HepG2 (cell line): Measurements from ENCODE around the gene XXYLT1.

Source experiments
- ASH2L ChIP-seq: fragments of 300-600, 200-600 bp; sonication (generic); IDR thresholded peaks from 2 replicates; pipeline ENCODE4 v1.7.0; 2017; ENCODE audit warnings: low read depth, mild to moderate bottlenecking, moderate library complexity, mixed read lengths, low read length; ENCODE audit not compliant: insufficient read length
- EZH2 ChIP-seq: conservative IDR thresholded peaks from 2 replicates; pipeline ENCODE4 v1.6.1; 2012; ENCODE audit warnings: mild to moderate bottlenecking, low read depth, low read length, moderate library complexity
- GABPB1 ChIP-seq: IDR thresholded peaks from 2 replicates; pipeline ENCODE4 v1.6.1; 2016; ENCODE audit warnings: mild to moderate bottlenecking, missing genetic modification reagents, moderate library complexity, missing compliant biosample characterization
- KLF16 ChIP-seq, 2 experiments: sonication (generic) in 1 of 2; formaldehyde crosslinking in 1 of 2; IDR thresholded peaks; 2 replicates each; pipeline versions ENCODE4 v1.6.1 to v1.8.0; 2016 to 2023; ENCODE audit warnings: missing genetic modification reagents in 2 of 2, missing compliant biosample characterization in 1 of 2
- RBAK ChIP-seq: sonication (generic); formaldehyde crosslinking; IDR thresholded peaks from 2 replicates; pipeline ENCODE4 v1.5.1; 2020; ENCODE audit warnings: mild to moderate bottlenecking, missing genetic modification reagents
- REPIN1 ChIP-seq: sonication (generic); formaldehyde crosslinking; IDR thresholded peaks from 2 replicates; pipeline ENCODE4 v1.8.0; 2022; ENCODE audit warnings: missing genetic modification reagents, low read depth, mild to moderate bottlenecking, borderline replicate concordance
- SAFB2 ChIP-seq: sonication (generic); formaldehyde crosslinking; IDR thresholded peaks from 2 replicates; pipeline ENCODE4 v1.5.1; 2020; ENCODE audit warnings: missing genetic modification reagents, low read depth, mild to moderate bottlenecking, borderline replicate concordance
- SUZ12 ChIP-seq: fragments of 150-350 bp; IDR thresholded peaks from 2 replicates; pipeline ENCODE4 v1.6.1; 2014; ENCODE audit warnings: low read depth, low read length
- YY1 ChIP-seq: IDR thresholded peaks from 2 replicates; pipeline ENCODE4 v1.6.1; 2011; ENCODE audit warnings: low read length, low read depth, moderate library complexity, mild to moderate bottlenecking; ENCODE audit not compliant: insufficient read depth, insufficient replicate concordance
- ZNF605 ChIP-seq: sonication (generic); formaldehyde crosslinking; IDR thresholded peaks from 2 replicates; pipeline ENCODE4 v1.8.0; 2022; ENCODE audit warnings: mild to moderate bottlenecking, missing genetic modification reagents
- TF ChIP-seq, protein P1 (sequence below): sonication (generic); formaldehyde crosslinking; IDR thresholded peaks from 2 replicates; pipeline ENCODE4 v1.5.0; 2020; ENCODE audit warnings: mild to moderate bottlenecking, missing genetic modification reagents, moderate library complexity
- TF ChIP-seq, protein P2 (sequence below): sonication (generic); formaldehyde crosslinking; IDR thresholded peaks from 2 replicates; pipeline ENCODE4 v1.8.1; 2022; ENCODE audit warnings: mild to moderate bottlenecking, missing genetic modification reagents
- TF ChIP-seq, protein P3 (sequence below): sonication (generic); formaldehyde crosslinking; IDR thresholded peaks from 2 replicates; pipeline ENCODE4 v1.9.0; 2021; ENCODE audit warnings: missing genetic modification reagents, mild to moderate bottlenecking, borderline replicate concordance

DNA sequence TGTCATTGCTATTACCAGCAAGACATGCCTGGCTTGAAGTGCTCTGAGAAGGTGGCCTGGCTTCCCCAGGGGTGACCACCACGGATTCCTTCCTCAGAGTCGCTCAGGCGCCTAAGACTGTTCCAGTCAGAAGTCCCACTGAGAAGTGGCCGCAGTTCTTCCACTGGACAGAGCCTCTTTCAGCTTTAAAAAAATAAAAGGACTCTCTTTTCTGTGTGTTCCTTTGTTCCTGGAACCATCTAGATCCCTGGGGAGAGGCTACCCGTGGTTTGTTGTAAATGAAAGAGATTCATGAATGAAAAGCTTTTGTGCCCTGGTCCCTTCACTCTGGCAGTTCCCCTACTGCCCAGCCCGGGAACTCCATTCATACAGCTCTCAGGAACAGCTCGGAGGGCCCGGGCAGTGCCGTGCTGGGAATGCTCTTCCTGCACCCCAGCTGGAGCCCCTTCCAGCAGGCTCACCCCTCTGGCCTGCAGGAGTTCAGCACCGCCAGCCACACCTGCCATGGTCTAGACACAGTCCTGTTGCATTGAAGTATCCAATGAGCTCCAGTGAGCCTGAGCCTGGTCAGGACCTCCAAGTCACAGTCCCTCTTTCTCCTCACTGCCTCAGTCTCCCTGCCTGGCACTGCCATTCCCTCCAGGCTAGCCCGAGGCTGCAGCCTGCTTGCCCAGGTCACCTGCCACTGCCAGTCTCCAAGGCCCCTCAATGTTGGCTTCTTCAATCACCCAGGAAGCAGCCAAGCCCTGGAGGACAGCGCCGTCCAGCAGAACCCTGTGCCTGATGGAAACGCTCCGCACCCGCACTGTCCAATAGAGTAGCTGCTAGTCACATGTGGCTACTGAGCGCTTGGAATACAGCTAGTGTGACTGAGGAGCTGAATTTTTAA lies 75.4 kb downstream of the XXYLT1 start:
- TF ChIP-seq, protein P1, sequence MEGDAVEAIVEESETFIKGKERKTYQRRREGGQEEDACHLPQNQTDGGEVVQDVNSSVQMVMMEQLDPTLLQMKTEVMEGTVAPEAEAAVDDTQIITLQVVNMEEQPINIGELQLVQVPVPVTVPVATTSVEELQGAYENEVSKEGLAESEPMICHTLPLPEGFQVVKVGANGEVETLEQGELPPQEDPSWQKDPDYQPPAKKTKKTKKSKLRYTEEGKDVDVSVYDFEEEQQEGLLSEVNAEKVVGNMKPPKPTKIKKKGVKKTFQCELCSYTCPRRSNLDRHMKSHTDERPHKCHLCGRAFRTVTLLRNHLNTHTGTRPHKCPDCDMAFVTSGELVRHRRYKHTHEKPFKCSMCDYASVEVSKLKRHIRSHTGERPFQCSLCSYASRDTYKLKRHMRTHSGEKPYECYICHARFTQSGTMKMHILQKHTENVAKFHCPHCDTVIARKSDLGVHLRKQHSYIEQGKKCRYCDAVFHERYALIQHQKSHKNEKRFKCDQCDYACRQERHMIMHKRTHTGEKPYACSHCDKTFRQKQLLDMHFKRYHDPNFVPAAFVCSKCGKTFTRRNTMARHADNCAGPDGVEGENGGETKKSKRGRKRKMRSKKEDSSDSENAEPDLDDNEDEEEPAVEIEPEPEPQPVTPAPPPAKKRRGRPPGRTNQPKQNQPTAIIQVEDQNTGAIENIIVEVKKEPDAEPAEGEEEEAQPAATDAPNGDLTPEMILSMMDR: no peak
- TF ChIP-seq YY1 (no peak), RBAK (CRISPR knock-in tag) (no peak), KLF16 (CRISPR knock-in tag; IDR thresholded peaks at IDR 0.05) (no peak), EZH2 (no peak), ZNF605 (CRISPR knock-in tag) (no peak), SUZ12 (no peak), GABPB1 (CRISPR knock-in tag) (no peak), REPIN1 (CRISPR knock-in tag) (no peak), SAFB2 (CRISPR knock-in tag) (no peak), ASH2L (no peak)
- TF ChIP-seq, protein P2, sequence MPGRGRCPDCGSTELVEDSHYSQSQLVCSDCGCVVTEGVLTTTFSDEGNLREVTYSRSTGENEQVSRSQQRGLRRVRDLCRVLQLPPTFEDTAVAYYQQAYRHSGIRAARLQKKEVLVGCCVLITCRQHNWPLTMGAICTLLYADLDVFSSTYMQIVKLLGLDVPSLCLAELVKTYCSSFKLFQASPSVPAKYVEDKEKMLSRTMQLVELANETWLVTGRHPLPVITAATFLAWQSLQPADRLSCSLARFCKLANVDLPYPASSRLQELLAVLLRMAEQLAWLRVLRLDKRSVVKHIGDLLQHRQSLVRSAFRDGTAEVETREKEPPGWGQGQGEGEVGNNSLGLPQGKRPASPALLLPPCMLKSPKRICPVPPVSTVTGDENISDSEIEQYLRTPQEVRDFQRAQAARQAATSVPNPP: no peak
- TF ChIP-seq, protein P3, sequence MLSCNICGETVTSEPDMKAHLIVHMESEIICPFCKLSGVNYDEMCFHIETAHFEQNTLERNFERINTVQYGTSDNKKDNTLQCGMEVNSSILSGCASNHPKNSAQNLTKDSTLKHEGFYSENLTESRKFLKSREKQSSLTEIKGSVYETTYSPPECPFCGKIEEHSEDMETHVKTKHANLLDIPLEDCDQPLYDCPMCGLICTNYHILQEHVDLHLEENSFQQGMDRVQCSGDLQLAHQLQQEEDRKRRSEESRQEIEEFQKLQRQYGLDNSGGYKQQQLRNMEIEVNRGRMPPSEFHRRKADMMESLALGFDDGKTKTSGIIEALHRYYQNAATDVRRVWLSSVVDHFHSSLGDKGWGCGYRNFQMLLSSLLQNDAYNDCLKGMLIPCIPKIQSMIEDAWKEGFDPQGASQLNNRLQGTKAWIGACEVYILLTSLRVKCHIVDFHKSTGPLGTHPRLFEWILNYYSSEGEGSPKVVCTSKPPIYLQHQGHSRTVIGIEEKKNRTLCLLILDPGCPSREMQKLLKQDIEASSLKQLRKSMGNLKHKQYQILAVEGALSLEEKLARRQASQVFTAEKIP (CRISPR knock-in tag): no peak
